ENCODE data around the gene SKI. TPM values are rescaled to one million over a fixed set of nuclear protein-coding genes. Genes with fewer than 3 reads are reported as not detected.

The SKI gene
- polyA plus RNA-seq, 1 donor = 48.5 TPM

GRCh38 chr1:2208309-2209239 is 19.5 kb upstream of the SKI start:
- DNase-seq = peak; percentile 68

GRCh38 chr1:2209400-2210083 is 18.6 kb upstream of the SKI start:
- DNase-seq = no peak

GRCh38 chr1:2210084-2210653 is 17.9 kb upstream of the SKI start:
- no peak for DNase-seq

GRCh38 chr1:2210786-2211185 is 17.3 kb upstream of the SKI start:
- DNase-seq = no peak

- DNase-seq = no peak
Observed at GRCh38 chr1:2212274-2212531, 15.9 kb upstream of the SKI start.

- DNase-seq = peak; percentile 96
Observed at GRCh38 chr1:2212532-2213491, 15.3 kb upstream of the SKI start.

- DNase-seq = no peak
Observed at GRCh38 chr1:2213576-2214505, 14.3 kb upstream of the SKI start.

GRCh38 chr1:2214541-2215241 is 13.4 kb upstream of the SKI start:
- no peak for DNase-seq

GRCh38 chr1:2215329-2215728 is 12.8 kb upstream of the SKI start:
- DNase-seq = no peak

GRCh38 chr1:2215909-2216766 is 12.0 kb upstream of the SKI start:
- no peak for DNase-seq

GRCh38 chr1:2216767-2217058 is 11.4 kb upstream of the SKI start:
- no peak for DNase-seq

- no peak for DNase-seq
Observed at GRCh38 chr1:2221271-2221670, 6.8 kb upstream of the SKI start.

GRCh38 chr1:2224170-2224584 is 3.9 kb upstream of the SKI start:
- DNase-seq = no peak

- no peak for DNase-seq
Observed at GRCh38 chr1:2224631-2225428, 3.3 kb upstream of the SKI start.

- no peak for DNase-seq
Observed at GRCh38 chr1:2226525-2227345, 1.4 kb upstream of the SKI start.

GRCh38 chr1:2227346-2228156 is 568 bp upstream of the SKI start:
- DNase-seq = peak; percentile 96

GRCh38 chr1:2228694-2229036 is 546 bp downstream of the SKI start:
- DNase-seq = no peak
